Middle frontal gyrus (tissue), 1 donor: ENCODE results near the gene SORCS1.
"Not testable (repeated sequence)": the region's sequence is repeated elsewhere in the genome, so short reads cannot be mapped to it uniquely, and the experiment has no call there.

ENCODE experiments used
- DNase-seq: peaks from one replicate; pipeline ENCODE4 v3.0.0-alpha.2; 2015; ENCODE audit warnings: low spot score; ENCODE audit errors: extremely low spot score

The SORCS1 gene

GRCh38 chr10:107051769-107052168, 112.7 kb downstream of the SORCS1 start:
- DNase-seq = no peak

GRCh38 chr10:107043461-107043860, 121.0 kb downstream of the SORCS1 start:
- DNase-seq = no peak

- DNase-seq = no peak
Observed at GRCh38 chr10:107037192-107038122, 127.0 kb downstream of the SORCS1 start.

- DNase-seq = no peak
Observed at GRCh38 chr10:107033799-107034422, 130.6 kb downstream of the SORCS1 start.

GRCh38 chr10:107032700-107033401, 131.7 kb downstream of the SORCS1 start:
- no peak for DNase-seq

GRCh38 chr10:107031931-107032699, 132.4 kb downstream of the SORCS1 start:
- DNase-seq = no peak

GRCh38 chr10:107028236-107028635, 136.3 kb downstream of the SORCS1 start:
- DNase-seq = no peak

GRCh38 chr10:107025676-107026075, 138.8 kb downstream of the SORCS1 start:
- DNase-seq = no peak

GRCh38 chr10:107024033-107024432, 140.5 kb downstream of the SORCS1 start:
- not testable (repeated sequence) for DNase-seq

- DNase-seq = no peak
Observed at GRCh38 chr10:107022600-107023354, 141.7 kb downstream of the SORCS1 start.

GRCh38 chr10:107019154-107019553, 145.4 kb downstream of the SORCS1 start:
- no peak for DNase-seq

GRCh38 chr10:107013258-107014006, 151.1 kb downstream of the SORCS1 start:
- no peak for DNase-seq

- no peak for DNase-seq
Observed at GRCh38 chr10:107011992-107012391, 152.5 kb downstream of the SORCS1 start.

GRCh38 chr10:107011105-107011504, 153.4 kb downstream of the SORCS1 start:
- no peak for DNase-seq

GRCh38 chr10:107010531-107010930, 154.0 kb downstream of the SORCS1 start:
- no peak for DNase-seq

- no peak for DNase-seq
Observed at GRCh38 chr10:107004362-107004761, 160.1 kb downstream of the SORCS1 start.

GRCh38 chr10:107002068-107002467, 162.4 kb downstream of the SORCS1 start:
- DNase-seq = no peak

GRCh38 chr10:106999118-106999707, 165.3 kb downstream of the SORCS1 start:
- DNase-seq = no peak

GRCh38 chr10:106997721-106998120, 166.8 kb downstream of the SORCS1 start:
- no peak for DNase-seq
